ENCODE measurements around the gene IL2RA.

- TF ChIP-seq POLR2AphosphoS5 (IDR thresholded peaks at IDR 0.05; ENCODE audit: borderline replicate concordance, low read depth, low read length) (no peak), EZH2 (IDR thresholded peaks at IDR 0.05) (no peak), FOXP2 (optimal IDR thresholded peaks at IDR 0.05; ENCODE audit: control extremely low read depth, extremely low read length, insufficient read depth) (no peak)
Observed at GRCh38 chr10:6013413-6014192, 48.6 kb downstream of the IL2RA start.
